Breast epithelium (tissue), 4 donors: ENCODE measurements around the gene EDAR. TPM values are rescaled to one million over a fixed set of nuclear protein-coding genes. Genes with fewer than 3 reads are reported as not detected.

Experiments used
- DNase-seq, 2 donors: peaks; one replicate each; pipeline ENCODE4 v3.0.0-alpha.2; 2019; ENCODE audit warnings: low spot score in 2 of 2
- H3K27ac ChIP-seq, 2 donors: fragments of 200-600 bp; sonication (generic) in 1 of 2; one replicate each; pipeline ENCODE4 v1.5.1; 2016 to 2019; ENCODE audit warnings: mild to moderate bottlenecking in 1 of 2
- H3K27me3 ChIP-seq, 2 donors: fragments of 200-600 bp; sonication (generic) in 1 of 2; one replicate each; pipeline versions ENCODE4 v1.5.1 to v1.6.0; 2017 to 2019; ENCODE audit warnings: control low read depth in 1 of 2, mild to moderate bottlenecking in 1 of 2
- H3K36me3 ChIP-seq: fragments of 200-600 bp; one replicate; pipeline ENCODE4 v1.5.1; 2019
- H3K4me1 ChIP-seq, 2 donors: fragments of 200-600 bp; sonication (generic); one replicate each; pipeline ENCODE4 v1.5.1; 2016 to 2019; ENCODE audit warnings: control low read depth in 1 of 2
- H3K4me3 ChIP-seq, 3 donors: fragments of 200-600 bp; sonication (generic); 1 replicate in 2 of 3; 2 replicates in 1 of 3; pipeline ENCODE4 v1.5.1; 2016 to 2019; ENCODE audit warnings: mild to moderate bottlenecking in 3 of 3, moderate library complexity in 2 of 3
- H3K9me3 ChIP-seq, 2 donors: fragments of 200-600 bp; sonication (generic) in 1 of 2; one replicate each; pipeline ENCODE4 v1.5.1; 2016 to 2019; ENCODE audit warnings: control low read depth in 1 of 2
- POLR2A ChIP-seq: fragments of 450-650 bp; IDR thresholded peaks from one replicate; pipeline ENCODE4 v1.6.1; 2016; ENCODE audit warnings: antibody characterized with exemption, mild to moderate bottlenecking, moderate library complexity
- POLR2AphosphoS5 ChIP-seq, 3 donors: sonication (generic); formaldehyde crosslinking; IDR thresholded peaks; one replicate each; pipeline ENCODE4 v1.6.1; 2017; ENCODE audit warnings: antibody characterized with exemption in 3 of 3
- intact Hi-C: fragments of 100-400 bp; cut with DNase I; formaldehyde crosslinking; loops from one replicate; pipeline ENCODE4 v1.15.1; 2023; ENCODE audit warnings: low total_unique reads
- total RNA-seq, 3 donors: library from RNA; depleted of rRNA; stranded (reverse); fragments of >200 nt; gene quantifications; one replicate each; pipeline ENCODE4 v1.1.0, GENCODE V29; 2016
- TF ChIP-seq, protein P1 (sequence below), 3 donors: fragments of 450-650 bp; IDR thresholded peaks; one replicate each; pipeline ENCODE4 v1.5.1; 2016 to 2017; ENCODE audit warnings: antibody characterized with exemption in 3 of 3, mild to moderate bottlenecking in 3 of 3, moderate library complexity in 3 of 3

The EDAR gene
- total RNA-seq, 3 donors from 2014 or later = 0.29 TPM; not detected in 2

DNA sequence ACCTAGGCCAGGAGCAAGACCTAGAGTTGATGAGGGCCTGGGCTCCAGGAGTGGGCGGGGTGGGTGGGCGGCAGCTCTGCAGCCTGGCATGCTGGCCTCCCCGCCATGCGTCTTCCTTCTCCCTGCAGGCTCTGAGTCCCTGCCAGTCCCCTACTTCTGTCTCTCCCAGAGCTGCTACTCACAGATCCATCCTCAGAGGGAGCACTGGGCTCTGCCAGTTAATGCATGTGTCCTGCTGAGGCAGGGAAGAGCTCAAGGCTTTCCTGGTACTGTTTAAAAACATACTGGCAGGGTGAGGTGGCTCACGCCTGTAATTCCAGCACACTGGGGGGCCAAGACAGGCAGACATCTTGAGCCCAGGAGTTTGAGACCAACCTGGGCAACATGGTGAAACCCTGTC, 38.7 kb upstream of the EDAR start:
- Histone ChIP-seq H3K4me1 (peaks cover 0 to 5% of the 10 kb centered on the region in 2 donors), H3K27ac (no peak overlapping the region), H3K9me3 (no peaks in the 10 kb centered on the region), H3K27me3 (no peaks in the 10 kb centered on the region), H3K4me3 (no peak overlapping the region), H3K36me3 (no peaks in the 10 kb centered on the region)
- intact Hi-C loops = loop anchor here (5.0 kb wide), 1 partner anchor 175 kb away; no protein-coding TSS in a partner anchor
- DNase-seq = no peak
- TF ChIP-seq POLR2AphosphoS5 (IDR thresholded peaks at IDR 0.05) = no peak
- TF ChIP-seq POLR2A = no peak
- TF ChIP-seq, protein P1, sequence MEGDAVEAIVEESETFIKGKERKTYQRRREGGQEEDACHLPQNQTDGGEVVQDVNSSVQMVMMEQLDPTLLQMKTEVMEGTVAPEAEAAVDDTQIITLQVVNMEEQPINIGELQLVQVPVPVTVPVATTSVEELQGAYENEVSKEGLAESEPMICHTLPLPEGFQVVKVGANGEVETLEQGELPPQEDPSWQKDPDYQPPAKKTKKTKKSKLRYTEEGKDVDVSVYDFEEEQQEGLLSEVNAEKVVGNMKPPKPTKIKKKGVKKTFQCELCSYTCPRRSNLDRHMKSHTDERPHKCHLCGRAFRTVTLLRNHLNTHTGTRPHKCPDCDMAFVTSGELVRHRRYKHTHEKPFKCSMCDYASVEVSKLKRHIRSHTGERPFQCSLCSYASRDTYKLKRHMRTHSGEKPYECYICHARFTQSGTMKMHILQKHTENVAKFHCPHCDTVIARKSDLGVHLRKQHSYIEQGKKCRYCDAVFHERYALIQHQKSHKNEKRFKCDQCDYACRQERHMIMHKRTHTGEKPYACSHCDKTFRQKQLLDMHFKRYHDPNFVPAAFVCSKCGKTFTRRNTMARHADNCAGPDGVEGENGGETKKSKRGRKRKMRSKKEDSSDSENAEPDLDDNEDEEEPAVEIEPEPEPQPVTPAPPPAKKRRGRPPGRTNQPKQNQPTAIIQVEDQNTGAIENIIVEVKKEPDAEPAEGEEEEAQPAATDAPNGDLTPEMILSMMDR (IDR thresholded peaks at IDR 0.05) = no peak

DNA sequence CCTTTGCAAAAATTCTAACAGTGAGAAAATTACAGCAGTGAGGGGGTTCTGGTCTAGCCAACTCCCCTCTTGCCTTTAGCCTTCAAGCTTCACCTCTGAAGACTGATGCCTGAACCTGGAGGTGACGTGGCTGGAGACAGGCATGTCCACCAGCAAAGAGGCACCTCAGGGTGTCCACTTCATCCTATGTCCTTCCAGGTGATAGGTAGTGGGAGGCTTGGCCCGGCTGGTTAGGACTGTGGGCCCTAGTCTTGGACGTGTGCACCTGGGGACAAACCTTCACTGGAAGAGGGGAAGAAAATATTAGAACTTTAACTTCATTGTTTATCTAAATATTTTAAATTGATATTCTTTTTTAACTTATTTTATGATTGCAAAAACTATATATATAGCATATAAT, 35.5 kb upstream of the EDAR start:
- TF ChIP-seq, protein P1 (IDR thresholded peaks at IDR 0.05) = no peak
- TF ChIP-seq POLR2A (no peak), POLR2AphosphoS5 (IDR thresholded peaks at IDR 0.05) (no peak)
- Histone ChIP-seq H3K36me3 (no peaks in the 10 kb centered on the region), H3K9me3 (no peaks in the 10 kb centered on the region), H3K4me3 (no peak overlapping the region), H3K27me3 (no peaks in the 10 kb centered on the region), H3K27ac (no peak overlapping the region), H3K4me1 (no peaks in the 10 kb centered on the region)
- intact Hi-C loops = no loop called here
- DNase-seq = no peak

DNA sequence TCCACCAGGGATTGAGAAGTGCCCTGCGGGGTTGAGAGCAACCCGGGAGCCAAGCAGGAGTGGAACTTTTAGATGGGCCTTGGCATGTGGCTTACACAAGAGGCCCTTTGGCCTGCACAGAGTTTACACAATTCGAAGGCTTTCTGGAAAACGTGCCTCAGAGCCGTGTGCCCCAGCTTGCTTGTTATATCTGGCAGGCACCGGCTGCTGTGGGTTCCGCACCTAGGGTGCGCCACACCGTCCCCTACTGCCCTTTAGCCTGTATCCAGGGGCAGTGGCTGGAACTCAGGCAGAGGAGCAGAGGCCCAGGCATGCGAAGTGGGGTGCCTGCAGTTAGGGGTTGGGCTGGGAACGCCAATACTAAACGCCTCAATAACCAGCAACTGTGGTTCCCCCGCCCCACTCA, 32.9 kb upstream of the EDAR start:
- TF ChIP-seq POLR2A = no peak
- TF ChIP-seq, protein P1 (IDR thresholded peaks at IDR 0.05) = no peak
- no peak for TF ChIP-seq POLR2AphosphoS5 (IDR thresholded peaks at IDR 0.05)
- intact Hi-C loops = no loop called here
- DNase-seq = no peak
- Histone ChIP-seq H3K27me3 (no peaks in the 10 kb centered on the region), H3K27ac (no peak overlapping the region), H3K9me3 (no peaks in the 10 kb centered on the region), H3K36me3 (no peaks in the 10 kb centered on the region), H3K4me3 (no peak overlapping the region), H3K4me1 (no peaks in the 10 kb centered on the region)

DNA sequence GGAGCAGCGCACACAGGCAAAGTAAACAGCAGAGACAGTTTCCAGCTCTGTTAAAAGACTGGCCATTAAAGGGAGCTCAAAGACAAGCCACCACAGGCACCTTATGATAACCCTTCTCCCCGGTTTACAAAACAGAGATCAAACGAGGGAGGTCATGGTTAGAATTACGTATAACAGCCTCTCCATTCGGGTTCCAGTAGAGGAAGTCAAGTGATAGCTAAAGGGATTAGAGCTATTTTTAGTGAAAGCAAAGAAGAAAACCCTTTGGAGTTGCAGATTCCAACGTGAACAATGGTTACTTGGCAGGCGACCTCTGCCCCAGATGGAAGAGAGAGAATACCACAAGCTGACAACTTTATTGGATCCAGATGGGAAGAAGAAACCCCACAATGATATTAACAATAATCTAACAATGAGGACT, 31.2 kb upstream of the EDAR start:
- no peaks in the 10 kb centered on the region for H3K4me1 ChIP-seq
- intact Hi-C loops = no loop called here
- H3K4me3 ChIP-seq = no peak overlapping the region
- H3K36me3 ChIP-seq = no peaks in the 10 kb centered on the region
- no peaks in the 10 kb centered on the region for H3K27me3 ChIP-seq
- no peaks in the 10 kb centered on the region for H3K9me3 ChIP-seq
- no peak for DNase-seq
- no peak overlapping the region for H3K27ac ChIP-seq
- no peak for TF ChIP-seq POLR2A
- TF ChIP-seq, protein P1 (IDR thresholded peaks at IDR 0.05) = no peak
- TF ChIP-seq POLR2AphosphoS5 (IDR thresholded peaks at IDR 0.05) = no peak

DNA sequence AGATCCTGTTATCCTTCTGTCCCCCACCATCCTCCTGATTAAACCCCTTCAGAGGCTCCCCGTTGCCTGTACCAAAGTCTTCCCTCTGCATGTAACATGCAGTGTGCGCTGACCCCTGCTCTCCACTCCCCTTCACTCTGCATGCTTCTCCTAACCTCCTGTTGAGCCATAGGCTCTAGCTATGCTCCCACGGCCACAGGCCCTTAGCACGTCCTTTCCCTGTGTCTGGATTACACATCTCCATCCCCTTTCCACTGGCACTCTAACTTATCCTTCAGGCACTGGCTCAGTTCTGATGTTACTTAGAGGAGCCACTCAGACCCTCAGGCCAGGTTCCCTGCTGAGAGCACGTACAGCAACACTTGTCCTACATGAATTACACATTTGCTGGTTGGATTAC, 29.4 kb upstream of the EDAR start:
- intact Hi-C loops = no loop called here
- H3K27me3 ChIP-seq = no peaks in the 10 kb centered on the region

More for the DNA sequence above, 29.4 kb upstream of the EDAR start:
- H3K36me3 ChIP-seq = no peaks in the 10 kb centered on the region
- no peak for TF ChIP-seq POLR2A
- TF ChIP-seq, protein P1 (IDR thresholded peaks at IDR 0.05) = no peak
- no peak overlapping the region for H3K4me3 ChIP-seq
- no peaks in the 10 kb centered on the region for H3K4me1 ChIP-seq
- no peaks in the 10 kb centered on the region for H3K9me3 ChIP-seq
- H3K27ac ChIP-seq = no peak overlapping the region
- no peak for DNase-seq
